ENCODE data around the gene EPS15. TPM values are rescaled to one million over a fixed set of nuclear protein-coding genes. Genes with fewer than 3 reads are reported as not detected.
A peak's percentile ranks its signal among the peaks of the same experiment; 100 is the strongest.

Gene EPS15
- total and polyA plus RNA-seq, 7 donors: 9.8 to 71.9 (median 46.1) TPM

GRCh38 chr1:51494138-51494830, 24.8 kb downstream of the EPS15 start:
- peak overlapping the region; percentile 33 for H3K27ac ChIP-seq
- ATAC-seq: no peak
- intact Hi-C loops (cut with DNase I): no loop called here
- H3K4me3 ChIP-seq: no peak overlapping the region
- no peaks in the 10 kb centered on the region for H3K36me3 ChIP-seq (ENCODE audit: insufficient read depth in 1 of 2, low read depth in 1 of 2)
- 33 to 68% (median 35%) methylated on average over 1 of the region's 1 CpG for WGBS, 3 donors
- DNase-seq: no peak
- H3K9me3 ChIP-seq: no peaks in the 10 kb centered on the region
- peaks cover 66% of the 10 kb centered on the region for H3K4me1 ChIP-seq
- TF ChIP-seq CTCF (IDR thresholded peaks at IDR 0.05): no peak
- no peaks in the 10 kb centered on the region for H3K27me3 ChIP-seq (ENCODE audit: insufficient read depth in 3 of 3, low read length in 2 of 3)

GRCh38 chr1:51491166-51491981, 27.7 kb downstream of the EPS15 start:
- Histone ChIP-seq H3K27me3 (ENCODE audit: insufficient read depth in 3 of 3, low read length in 2 of 3) (no peaks in the 10 kb centered on the region), H3K27ac (peak overlapping the region; percentile 54), H3K4me3 (no peak overlapping the region), H3K36me3 (ENCODE audit: insufficient read depth in 1 of 2, low read depth in 1 of 2) (no peaks in the 10 kb centered on the region), H3K4me1 (peaks cover 62% of the 10 kb centered on the region), H3K9me3 (no peaks in the 10 kb centered on the region)
- ATAC-seq (no peak), DNase-seq (no peak)
- intact Hi-C loops (cut with DNase I): no loop called here
- 50 to 84% (median 66%) methylated on average over 4 of the region's 4 CpGs for WGBS, 3 donors
- TF ChIP-seq CTCF (IDR thresholded peaks at IDR 0.05): no peak

- no peaks in the 10 kb centered on the region for H3K27me3 ChIP-seq (ENCODE audit: insufficient read depth in 3 of 3, low read length in 2 of 3)
- intact Hi-C loops (cut with DNase I): no loop called here
- no peaks in the 10 kb centered on the region for H3K9me3 ChIP-seq
- H3K36me3 ChIP-seq (ENCODE audit: insufficient read depth in 1 of 2, low read depth in 1 of 2): no peaks in the 10 kb centered on the region
- H3K27ac ChIP-seq: no peak overlapping the region
- DNase-seq: no peak
- no peak for TF ChIP-seq CTCF (IDR thresholded peaks at IDR 0.05)
- H3K4me3 ChIP-seq: no peak overlapping the region
- WGBS, 3 donors: 68 to 72% (median 68%) methylated on average over 3 of the region's 3 CpGs
- peaks cover 49% of the 10 kb centered on the region for H3K4me1 ChIP-seq
- no peak for ATAC-seq
Measured at GRCh38 chr1:51489472-51489871, 29.6 kb downstream of the EPS15 start.

- Histone ChIP-seq H3K4me1 (peaks cover 47% of the 10 kb centered on the region), H3K4me3 (no peak overlapping the region), H3K36me3 (ENCODE audit: insufficient read depth in 1 of 2, low read depth in 1 of 2) (no peaks in the 10 kb centered on the region), H3K9me3 (no peaks in the 10 kb centered on the region), H3K27ac (peak overlapping the region; percentile 28), H3K27me3 (ENCODE audit: insufficient read depth in 3 of 3, low read length in 2 of 3) (no peaks in the 10 kb centered on the region)
- ATAC-seq (peak in 2 of 4 donors; percentile 14 to 55), DNase-seq (no peak)
- 59 to 68% (median 66%) methylated on average over 4 of the region's 4 CpGs for WGBS, 3 donors
- no peak for TF ChIP-seq CTCF (IDR thresholded peaks at IDR 0.05)
- intact Hi-C loops (cut with DNase I): no loop called here
Measured at GRCh38 chr1:51488372-51489050, 30.6 kb downstream of the EPS15 start.

All from psoas muscle (tissue), 8 donors.